Measurements from ENCODE around the gene ATP4B. TPM values are rescaled to one million over a fixed set of nuclear protein-coding genes. Genes with fewer than 3 reads are reported as not detected.

The ATP4B gene
- total and polyA plus RNA-seq, 4 donors, result not detected

GRCh38 chr13:113645329-113645728 lies 12.7 kb downstream of the ATP4B start:
- H3K27ac ChIP-seq (ENCODE audit: low read depth in 1 of 2, low read length in 1 of 2), result no peak overlapping the region
- H3K4me3 ChIP-seq, result no peak overlapping the region
- H3K27me3 ChIP-seq (ENCODE audit: control insufficient read depth in 3 of 3, insufficient read depth in 3 of 3, low read length in 2 of 3), result no peaks in the 10 kb centered on the region
- DNase-seq (peak in 1 of 3 donors; percentile 10), ATAC-seq (ENCODE audit: insufficient read depth, low FRiP score) (no peak)
- peaks cover 0 to 3% (median 0%) of the 10 kb centered on the region in 4 donors for H3K9me3 ChIP-seq (ENCODE audit: control insufficient read depth in 4 of 4, insufficient read depth in 3 of 4, low read length in 3 of 4)
- 68 to 93% methylated on average over 9 of the region's 9 CpGs for WGBS, 2 donors
- peaks cover 2 to 17% (median 7%) of the 10 kb centered on the region in 4 donors for H3K36me3 ChIP-seq (ENCODE audit: control insufficient read depth in 4 of 4, insufficient read depth in 4 of 4, low read length in 4 of 4)
- H3K4me1 ChIP-seq (ENCODE audit: control insufficient read depth in 5 of 5, insufficient read depth in 5 of 5, low read length in 5 of 5), result peaks cover 4 to 27% (median 9%) of the 10 kb centered on the region in 5 donors
- TF ChIP-seq CTCF (IDR thresholded peaks at IDR 0.05; ENCODE audit: control extremely low read depth, extremely low read depth), result no peak
- no peak overlapping the region for H3K9ac ChIP-seq (ENCODE audit: insufficient read depth in 1 of 2, low read length in 2 of 2)

GRCh38 chr13:113644800-113645199 lies 13.2 kb downstream of the ATP4B start:
- no peak for TF ChIP-seq CTCF (IDR thresholded peaks at IDR 0.05; ENCODE audit: control extremely low read depth, extremely low read depth)
- no peak for ATAC-seq (ENCODE audit: insufficient read depth, low FRiP score)
- H3K4me3 ChIP-seq, result no peak overlapping the region
- H3K4me1 ChIP-seq (ENCODE audit: control insufficient read depth in 5 of 5, insufficient read depth in 5 of 5, low read length in 5 of 5), result peaks cover 4 to 21% (median 9%) of the 10 kb centered on the region in 5 donors
- H3K36me3 ChIP-seq (ENCODE audit: control insufficient read depth in 4 of 4, insufficient read depth in 4 of 4, low read length in 4 of 4), result peaks cover 2 to 21% (median 8%) of the 10 kb centered on the region in 4 donors
- no peak overlapping the region for H3K27ac ChIP-seq (ENCODE audit: low read depth in 1 of 2, low read length in 1 of 2)
- H3K9me3 ChIP-seq (ENCODE audit: control insufficient read depth in 4 of 4, insufficient read depth in 3 of 4, low read length in 3 of 4), result peaks cover 0 to 3% (median 0%) of the 10 kb centered on the region in 4 donors
- no peak for DNase-seq
- no peak overlapping the region for H3K9ac ChIP-seq (ENCODE audit: insufficient read depth in 1 of 2, low read length in 2 of 2)
- 92 to 100% methylated on average over 1 of the region's 1 CpG for WGBS, 2 donors
- H3K27me3 ChIP-seq (ENCODE audit: control insufficient read depth in 3 of 3, insufficient read depth in 3 of 3, low read length in 2 of 3), result no peaks in the 10 kb centered on the region

GRCh38 chr13:113643593-113643992 lies 14.4 kb downstream of the ATP4B start:
- no peak overlapping the region for H3K27ac ChIP-seq (ENCODE audit: low read depth in 1 of 2, low read length in 1 of 2)
- no peak for ATAC-seq (ENCODE audit: insufficient read depth, low FRiP score)
- H3K27me3 ChIP-seq (ENCODE audit: control insufficient read depth in 3 of 3, insufficient read depth in 3 of 3, low read length in 2 of 3), result no peaks in the 10 kb centered on the region
- H3K9me3 ChIP-seq (ENCODE audit: control insufficient read depth in 4 of 4, insufficient read depth in 3 of 4, low read length in 3 of 4), result peaks cover 0 to 3% (median 0%) of the 10 kb centered on the region in 4 donors
- H3K36me3 ChIP-seq (ENCODE audit: control insufficient read depth in 4 of 4, insufficient read depth in 4 of 4, low read length in 4 of 4), result peaks cover 2 to 32% (median 14%) of the 10 kb centered on the region in 4 donors
- no peak overlapping the region for H3K9ac ChIP-seq (ENCODE audit: insufficient read depth in 1 of 2, low read length in 2 of 2)
- no peak for DNase-seq
- 97 to 99% methylated on average over 5 of the region's 5 CpGs for WGBS, 2 donors
- peaks cover 4 to 21% (median 9%) of the 10 kb centered on the region in 5 donors for H3K4me1 ChIP-seq (ENCODE audit: control insufficient read depth in 5 of 5, insufficient read depth in 5 of 5, low read length in 5 of 5)
- no peak for TF ChIP-seq CTCF (IDR thresholded peaks at IDR 0.05; ENCODE audit: control extremely low read depth, extremely low read depth)
- no peak overlapping the region for H3K4me3 ChIP-seq

GRCh38 chr13:113642563-113642962 lies 15.4 kb downstream of the ATP4B start:
- whole genome bisulfite sequencing, 2 donors, result 98 to 100% methylated on average over 2 of the region's 2 CpGs
- TF ChIP-seq CTCF (IDR thresholded peaks at IDR 0.05; ENCODE audit: control extremely low read depth, extremely low read depth), result no peak

More at GRCh38 chr13:113642563-113642962, 15.4 kb downstream of the ATP4B start:
- H3K27ac ChIP-seq (ENCODE audit: low read depth in 1 of 2, low read length in 1 of 2), result no peak overlapping the region
- no peaks in the 10 kb centered on the region for H3K27me3 ChIP-seq (ENCODE audit: control insufficient read depth in 3 of 3, insufficient read depth in 3 of 3, low read length in 2 of 3)
- no peak for ATAC-seq (ENCODE audit: insufficient read depth, low FRiP score)
- H3K4me1 ChIP-seq (ENCODE audit: control insufficient read depth in 5 of 5, insufficient read depth in 5 of 5, low read length in 5 of 5), result peaks cover 4 to 14% (median 9%) of the 10 kb centered on the region in 5 donors
- H3K9me3 ChIP-seq (ENCODE audit: control insufficient read depth in 4 of 4, insufficient read depth in 3 of 4, low read length in 3 of 4), result peaks cover 0 to 3% (median 0%) of the 10 kb centered on the region in 4 donors
- peaks cover 10 to 35% (median 21%) of the 10 kb centered on the region in 4 donors for H3K36me3 ChIP-seq (ENCODE audit: control insufficient read depth in 4 of 4, insufficient read depth in 4 of 4, low read length in 4 of 4)
- H3K9ac ChIP-seq (ENCODE audit: insufficient read depth in 1 of 2, low read length in 2 of 2), result no peak overlapping the region
- no peak overlapping the region for H3K4me3 ChIP-seq
- DNase-seq, result no peak

Data from lung (tissue), 12 donors.